Measurements from ENCODE around the gene USH2A.

GRCh38 chr1:215718575-215719287 is 704.5 kb downstream of the USH2A start:
- TF ChIP-seq CTCF (IDR thresholded peaks at IDR 0.05) (no peak), POLR2A (IDR thresholded peaks at IDR 0.05) (no peak)

All from lower leg skin (tissue), 3 donors.